Astrocyte (in vitro differentiated cells and primary cell): Measurements from ENCODE around the gene HLF. TPM values are rescaled to one million over a fixed set of nuclear protein-coding genes. Genes with fewer than 3 reads are reported as not detected.

Experiments
- DNase-seq: peaks from one replicate; pipeline ENCODE4 v3.0.0-alpha.2; 2010; ENCODE audit warnings: low read depth
- FAIRE-seq: peaks from 2 replicates; lab custom pipeline; 2011; peaks lifted over from hg19 to GRCh38; lab: Jason Lieb, UNC
- H2AFZ ChIP-seq: 2 replicates; pipeline ENCODE4 v1.6.0; 2012; ENCODE audit warnings: low read depth, low read length, inconsistent platforms
- H3K27ac ChIP-seq: 2 replicates; pipeline ENCODE4 v1.5.1; 2011; ENCODE audit warnings: low read depth, low read length, inconsistent platforms
- H3K27me3 ChIP-seq: 2 replicates; pipeline ENCODE4 v1.6.0; 2011; ENCODE audit warnings: low read length, inconsistent platforms; ENCODE audit not compliant: insufficient read depth
- H3K36me3 ChIP-seq: 2 replicates; pipeline ENCODE4 v1.5.1; 2011; ENCODE audit warnings: low read length, inconsistent platforms; ENCODE audit not compliant: insufficient read depth
- H3K4me1 ChIP-seq: 2 replicates; pipeline ENCODE4 v1.5.1; 2011; ENCODE audit warnings: low read length, inconsistent platforms; ENCODE audit not compliant: insufficient read depth
- H3K4me2 ChIP-seq: 2 replicates; pipeline ENCODE4 v1.6.0; 2012; ENCODE audit warnings: low read length, inconsistent platforms
- H3K4me3 ChIP-seq: 2 replicates; pipeline ENCODE4 v1.5.1; 2011; ENCODE audit warnings: low read depth, mild to moderate bottlenecking, low read length, inconsistent platforms; ENCODE audit not compliant: insufficient read depth
- H3K79me2 ChIP-seq: 2 replicates; pipeline ENCODE4 v1.6.0; 2012; ENCODE audit warnings: mild to moderate bottlenecking, low read length, inconsistent platforms; ENCODE audit not compliant: insufficient read depth
- H3K9ac ChIP-seq: 2 replicates; pipeline ENCODE4 v1.6.0; 2012; ENCODE audit warnings: mild to moderate bottlenecking, low read length, inconsistent platforms
- H3K9me3 ChIP-seq: 2 replicates; pipeline ENCODE4 v1.5.1; 2012; ENCODE audit warnings: low read depth, mild to moderate bottlenecking, low read length, inconsistent platforms; ENCODE audit not compliant: insufficient read depth
- H4K20me1 ChIP-seq: 2 replicates; pipeline ENCODE4 v1.6.0; 2012; ENCODE audit warnings: low read length, inconsistent platforms; ENCODE audit not compliant: insufficient read depth
- H3K27ac Mint-ChIP-seq: one replicate; pipeline ENCODE4 v1.8.0; 2021; ENCODE audit warnings: mild to moderate bottlenecking, mixed read lengths; ENCODE audit not compliant: unreplicated experiment
- H3K27me3 Mint-ChIP-seq: one replicate; pipeline ENCODE4 v1.8.0; 2021; ENCODE audit warnings: low read depth, mixed read lengths; ENCODE audit not compliant: unreplicated experiment
- H3K36me3 Mint-ChIP-seq: one replicate; pipeline ENCODE4 v1.8.0; 2021; ENCODE audit warnings: low read depth, mixed read lengths; ENCODE audit not compliant: unreplicated experiment
- H3K4me1 Mint-ChIP-seq: one replicate; pipeline ENCODE4 v1.8.0; 2021; ENCODE audit warnings: low read depth, mixed read lengths; ENCODE audit not compliant: unreplicated experiment
- H3K4me3 Mint-ChIP-seq: one replicate; pipeline ENCODE4 v1.8.0; 2021; ENCODE audit warnings: mild to moderate bottlenecking, moderate library complexity, mixed read lengths; ENCODE audit not compliant: unreplicated experiment
- H3K9me3 Mint-ChIP-seq: one replicate; pipeline ENCODE4 v1.8.0; 2021; ENCODE audit warnings: mild to moderate bottlenecking, mixed read lengths; ENCODE audit not compliant: unreplicated experiment
- EZH2 ChIP-seq: IDR thresholded peaks from 2 replicates; pipeline ENCODE4 v1.6.1; 2012; ENCODE audit warnings: mild to moderate bottlenecking, low read length, inconsistent platforms; ENCODE audit not compliant: insufficient read depth
- total RNA-seq: library from RNA; stranded (reverse); gene quantifications from 2 replicates; pipeline ENCODE4 v1.2.1, GENCODE V29; 2021
- TF ChIP-seq, protein P1 (sequence below): IDR thresholded peaks from 2 replicates; pipeline ENCODE4 v1.5.1; 2011; ENCODE audit warnings: low read depth, mild to moderate bottlenecking, inconsistent platforms, low read length, moderate library complexity; ENCODE audit not compliant: insufficient read depth

Gene HLF
- total RNA-seq, 1 donor from 2014 or later, result not detected

- Histone ChIP-seq H4K20me1 (no peaks in the 10 kb centered on the region), H3K27ac (no peak overlapping the region), H3K4me3 (no peak overlapping the region), H3K27me3 (no peaks in the 10 kb centered on the region), H3K79me2 (no peaks in the 10 kb centered on the region), H3K9me3 (no peaks in the 10 kb centered on the region), H2AFZ (no peak overlapping the region), H3K9ac (no peak overlapping the region), H3K4me2 (no peak overlapping the region), H3K36me3 (no peaks in the 10 kb centered on the region), H3K4me1 (no peaks in the 10 kb centered on the region)
- Mint-ChIP-seq H3K36me3 (no peaks in the 10 kb centered on the region), H3K27ac (no peak overlapping the region), H3K4me3 (no peak overlapping the region), H3K9me3 (peaks cover 3% of the 10 kb centered on the region), H3K4me1 (no peaks in the 10 kb centered on the region), H3K27me3 (peaks cover 10% of the 10 kb centered on the region)
- TF ChIP-seq, protein P1, sequence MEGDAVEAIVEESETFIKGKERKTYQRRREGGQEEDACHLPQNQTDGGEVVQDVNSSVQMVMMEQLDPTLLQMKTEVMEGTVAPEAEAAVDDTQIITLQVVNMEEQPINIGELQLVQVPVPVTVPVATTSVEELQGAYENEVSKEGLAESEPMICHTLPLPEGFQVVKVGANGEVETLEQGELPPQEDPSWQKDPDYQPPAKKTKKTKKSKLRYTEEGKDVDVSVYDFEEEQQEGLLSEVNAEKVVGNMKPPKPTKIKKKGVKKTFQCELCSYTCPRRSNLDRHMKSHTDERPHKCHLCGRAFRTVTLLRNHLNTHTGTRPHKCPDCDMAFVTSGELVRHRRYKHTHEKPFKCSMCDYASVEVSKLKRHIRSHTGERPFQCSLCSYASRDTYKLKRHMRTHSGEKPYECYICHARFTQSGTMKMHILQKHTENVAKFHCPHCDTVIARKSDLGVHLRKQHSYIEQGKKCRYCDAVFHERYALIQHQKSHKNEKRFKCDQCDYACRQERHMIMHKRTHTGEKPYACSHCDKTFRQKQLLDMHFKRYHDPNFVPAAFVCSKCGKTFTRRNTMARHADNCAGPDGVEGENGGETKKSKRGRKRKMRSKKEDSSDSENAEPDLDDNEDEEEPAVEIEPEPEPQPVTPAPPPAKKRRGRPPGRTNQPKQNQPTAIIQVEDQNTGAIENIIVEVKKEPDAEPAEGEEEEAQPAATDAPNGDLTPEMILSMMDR, result no peak
- no peak for TF ChIP-seq EZH2
- no peak for FAIRE-seq
- no peak for DNase-seq
Observed at GRCh38 chr17:55279203-55279602, 14.4 kb downstream of the HLF start.

DNA sequence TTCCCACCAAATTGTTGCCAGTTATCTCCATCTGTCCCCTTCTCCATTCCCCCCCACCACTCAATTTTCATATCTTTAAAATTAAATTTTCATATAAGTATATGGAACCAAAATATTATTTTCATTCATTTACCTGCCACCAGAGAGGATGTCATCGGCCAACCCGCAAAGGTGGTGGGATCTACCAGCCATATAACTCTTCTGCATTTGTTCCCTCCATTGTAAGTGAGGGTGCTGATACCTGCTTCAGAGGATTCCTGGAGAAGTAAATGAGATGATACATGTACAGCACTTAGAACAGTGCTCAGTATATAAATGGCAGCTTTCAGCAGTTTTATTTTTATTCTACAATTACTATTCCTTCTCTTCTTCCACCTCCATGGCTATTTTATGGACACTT is 15.0 kb downstream of the HLF start:
- Mint-ChIP-seq H3K36me3 (no peaks in the 10 kb centered on the region), H3K27me3 (peaks cover 7% of the 10 kb centered on the region), H3K4me1 (no peaks in the 10 kb centered on the region), H3K27ac (no peak overlapping the region), H3K4me3 (no peak overlapping the region), H3K9me3 (peaks cover 3% of the 10 kb centered on the region)
- Histone ChIP-seq H4K20me1 (no peaks in the 10 kb centered on the region), H3K4me2 (no peak overlapping the region), H3K4me1 (no peaks in the 10 kb centered on the region), H3K36me3 (no peaks in the 10 kb centered on the region), H3K9me3 (no peaks in the 10 kb centered on the region), H3K9ac (no peak overlapping the region), H2AFZ (no peak overlapping the region), H3K27me3 (no peaks in the 10 kb centered on the region), H3K4me3 (no peak overlapping the region), H3K27ac (no peak overlapping the region), H3K79me2 (no peaks in the 10 kb centered on the region)
- DNase-seq (no peak), FAIRE-seq (no peak)
- TF ChIP-seq, protein P1, result no peak
- TF ChIP-seq EZH2, result no peak

- peaks cover 7% of the 10 kb centered on the region for H3K27me3 Mint-ChIP-seq
- Histone ChIP-seq H3K4me2 (no peak overlapping the region), H3K79me2 (no peaks in the 10 kb centered on the region), H3K4me1 (no peaks in the 10 kb centered on the region), H3K9me3 (no peaks in the 10 kb centered on the region), H3K9ac (no peak overlapping the region), H2AFZ (no peak overlapping the region), H4K20me1 (no peaks in the 10 kb centered on the region), H3K4me3 (no peak overlapping the region), H3K27me3 (no peaks in the 10 kb centered on the region), H3K27ac (no peak overlapping the region), H3K36me3 (no peaks in the 10 kb centered on the region)
- no peak overlapping the region for H3K4me3 Mint-ChIP-seq
- no peak overlapping the region for H3K27ac Mint-ChIP-seq
- no peak for FAIRE-seq
- H3K36me3 Mint-ChIP-seq, result no peaks in the 10 kb centered on the region
- H3K9me3 Mint-ChIP-seq, result peaks cover 3% of the 10 kb centered on the region
- H3K4me1 Mint-ChIP-seq, result no peaks in the 10 kb centered on the region
- no peak for DNase-seq
- no peak for TF ChIP-seq EZH2
- TF ChIP-seq, protein P1, result no peak
Observed at GRCh38 chr17:55280212-55280611, 15.5 kb downstream of the HLF start.
